ENCODE results near the gene CASQ2.

Gene CASQ2

GRCh38 chr1:115658646-115659045 lies 109.9 kb downstream of the CASQ2 start:
- no peak for DNase-seq

GRCh38 chr1:115656461-115657077 lies 111.9 kb downstream of the CASQ2 start:
- no peak for DNase-seq

GRCh38 chr1:115655916-115656315 lies 112.6 kb downstream of the CASQ2 start:
- no peak for DNase-seq

- peak; percentile 23 for DNase-seq
These were observed 113.2 kb downstream of the CASQ2 start for GRCh38 chr1:115655306-115655663.

GRCh38 chr1:115654663-115655305 lies 113.7 kb downstream of the CASQ2 start:
- DNase-seq, result no peak

GRCh38 chr1:115654125-115654524 lies 114.4 kb downstream of the CASQ2 start:
- no peak for DNase-seq

- DNase-seq, result no peak
These were observed 116.2 kb downstream of the CASQ2 start for GRCh38 chr1:115652236-115652788.

GRCh38 chr1:115651391-115651790 lies 117.1 kb downstream of the CASQ2 start:
- no peak for DNase-seq

GRCh38 chr1:115650961-115651360 lies 117.6 kb downstream of the CASQ2 start:
- DNase-seq, result no peak
